GM12873 (cell line): Measurements from ENCODE around the gene DGCR2.

Experiments used
- TF ChIP-seq, protein P1 (sequence below): IDR thresholded peaks from 2 replicates; pipeline ENCODE4 v1.5.1; 2012; ENCODE audit warnings: low read depth, mild to moderate bottlenecking, moderate library complexity, low read length, control low read depth; ENCODE audit not compliant: insufficient read depth; ENCODE audit errors: missing control alignments

The DGCR2 gene

DNA sequence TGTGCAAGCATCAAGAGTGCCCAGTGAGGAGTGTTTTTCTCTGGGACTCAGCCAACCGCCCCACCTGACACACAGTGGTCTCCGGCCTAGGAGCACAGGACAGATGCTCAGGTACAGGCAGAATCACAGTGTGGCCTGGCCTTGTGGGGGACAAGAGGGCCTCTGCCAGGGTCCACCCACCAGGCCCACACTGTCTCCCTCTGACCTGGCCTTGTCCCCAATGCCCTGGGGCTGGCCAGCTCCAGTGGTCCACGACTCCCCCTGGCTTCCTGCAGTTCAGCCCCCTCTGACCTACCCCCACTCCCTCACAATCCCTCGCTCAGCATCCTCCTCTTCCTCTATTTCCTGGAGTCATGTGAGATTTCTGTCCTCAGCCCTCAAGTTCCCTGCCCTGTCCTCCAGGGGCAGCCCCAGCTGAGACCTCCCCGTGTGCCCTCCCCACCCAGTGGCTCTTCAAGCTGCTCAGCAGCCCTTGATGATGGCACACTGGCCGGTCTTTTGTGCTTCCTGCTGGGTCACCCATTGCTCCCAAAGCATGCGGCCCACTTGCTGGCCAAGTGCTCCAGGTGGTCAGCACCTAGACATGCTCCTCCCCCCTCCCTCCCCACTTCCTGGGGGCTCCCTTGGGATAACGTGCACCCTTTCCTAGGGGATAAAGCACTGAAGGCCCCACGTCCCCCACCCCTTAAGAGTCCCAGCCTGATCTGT lies 10.6 kb upstream of the DGCR2 start:
- TF ChIP-seq, protein P1, sequence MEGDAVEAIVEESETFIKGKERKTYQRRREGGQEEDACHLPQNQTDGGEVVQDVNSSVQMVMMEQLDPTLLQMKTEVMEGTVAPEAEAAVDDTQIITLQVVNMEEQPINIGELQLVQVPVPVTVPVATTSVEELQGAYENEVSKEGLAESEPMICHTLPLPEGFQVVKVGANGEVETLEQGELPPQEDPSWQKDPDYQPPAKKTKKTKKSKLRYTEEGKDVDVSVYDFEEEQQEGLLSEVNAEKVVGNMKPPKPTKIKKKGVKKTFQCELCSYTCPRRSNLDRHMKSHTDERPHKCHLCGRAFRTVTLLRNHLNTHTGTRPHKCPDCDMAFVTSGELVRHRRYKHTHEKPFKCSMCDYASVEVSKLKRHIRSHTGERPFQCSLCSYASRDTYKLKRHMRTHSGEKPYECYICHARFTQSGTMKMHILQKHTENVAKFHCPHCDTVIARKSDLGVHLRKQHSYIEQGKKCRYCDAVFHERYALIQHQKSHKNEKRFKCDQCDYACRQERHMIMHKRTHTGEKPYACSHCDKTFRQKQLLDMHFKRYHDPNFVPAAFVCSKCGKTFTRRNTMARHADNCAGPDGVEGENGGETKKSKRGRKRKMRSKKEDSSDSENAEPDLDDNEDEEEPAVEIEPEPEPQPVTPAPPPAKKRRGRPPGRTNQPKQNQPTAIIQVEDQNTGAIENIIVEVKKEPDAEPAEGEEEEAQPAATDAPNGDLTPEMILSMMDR: no peak

DNA sequence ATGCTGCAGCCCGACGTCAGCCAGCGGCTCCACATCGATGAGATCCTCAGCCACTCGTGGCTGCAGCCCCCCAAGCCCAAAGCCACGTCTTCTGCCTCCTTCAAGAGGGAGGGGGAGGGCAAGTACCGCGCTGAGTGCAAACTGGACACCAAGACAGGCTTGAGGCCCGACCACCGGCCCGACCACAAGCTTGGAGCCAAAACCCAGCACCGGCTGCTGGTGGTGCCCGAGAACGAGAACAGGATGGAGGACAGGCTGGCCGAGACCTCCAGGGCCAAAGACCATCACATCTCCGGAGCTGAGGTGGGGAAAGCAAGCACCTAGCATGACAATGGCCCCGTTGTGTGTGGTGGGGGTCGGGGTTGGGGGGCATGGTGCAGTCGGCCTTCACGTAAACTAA lies 9.9 kb upstream of the DGCR2 start:
- TF ChIP-seq, protein P1: no peak

DNA sequence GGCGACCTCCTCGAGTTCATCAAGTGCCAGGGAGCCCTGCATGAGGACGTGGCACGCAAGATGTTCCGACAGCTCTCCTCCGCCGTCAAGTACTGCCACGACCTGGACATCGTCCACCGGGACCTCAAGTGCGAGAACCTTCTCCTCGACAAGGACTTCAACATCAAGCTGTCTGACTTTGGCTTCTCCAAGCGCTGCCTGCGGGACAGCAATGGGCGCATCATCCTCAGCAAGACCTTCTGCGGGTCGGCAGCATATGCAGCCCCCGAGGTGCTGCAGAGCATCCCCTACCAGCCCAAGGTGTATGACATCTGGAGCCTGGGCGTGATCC lies 9.4 kb upstream of the DGCR2 start:
- TF ChIP-seq, protein P1: no peak

DNA sequence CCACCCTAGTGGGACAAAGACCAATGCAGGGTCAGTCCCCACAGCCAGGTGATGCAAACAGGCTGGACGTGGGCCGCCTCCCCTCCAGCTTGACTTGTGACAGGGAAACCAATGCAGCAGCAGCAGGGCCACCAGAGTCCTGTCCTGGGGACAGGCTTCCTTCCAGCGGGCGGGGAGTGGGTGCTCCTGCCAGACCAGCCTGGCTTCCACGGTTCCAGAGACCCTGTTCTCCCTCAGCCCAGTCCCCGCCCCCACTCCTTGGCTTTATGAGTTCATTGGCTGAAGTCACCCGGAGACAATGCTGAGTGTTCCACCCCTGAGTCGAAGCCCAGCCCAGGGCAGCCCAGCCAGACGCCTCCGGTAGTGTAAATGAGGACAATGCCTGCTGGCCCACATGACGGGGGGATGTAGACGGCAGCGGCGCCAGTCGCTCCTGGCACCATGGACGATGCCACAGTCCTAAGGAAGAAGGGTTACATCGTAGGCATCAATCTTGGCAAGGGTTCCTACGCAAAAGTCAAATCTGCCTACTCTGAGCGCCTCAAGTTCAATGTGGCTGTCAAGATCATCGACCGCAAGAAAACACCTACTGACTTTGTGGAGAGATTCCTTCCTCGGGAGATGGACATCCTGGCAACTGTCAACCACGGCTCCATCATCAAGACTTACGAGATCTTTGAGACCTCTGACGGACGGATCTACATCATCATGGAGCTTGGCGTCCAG lies 8.9 kb upstream of the DGCR2 start, which contains the start of gene TSSK2:
TSS of gene TSSK2 (plus strand) at position 350 of the 726 bp plus-strand sequence. CDS start at position 442, 92 bp downstream.
- TF ChIP-seq, protein P1: no peak

DNA sequence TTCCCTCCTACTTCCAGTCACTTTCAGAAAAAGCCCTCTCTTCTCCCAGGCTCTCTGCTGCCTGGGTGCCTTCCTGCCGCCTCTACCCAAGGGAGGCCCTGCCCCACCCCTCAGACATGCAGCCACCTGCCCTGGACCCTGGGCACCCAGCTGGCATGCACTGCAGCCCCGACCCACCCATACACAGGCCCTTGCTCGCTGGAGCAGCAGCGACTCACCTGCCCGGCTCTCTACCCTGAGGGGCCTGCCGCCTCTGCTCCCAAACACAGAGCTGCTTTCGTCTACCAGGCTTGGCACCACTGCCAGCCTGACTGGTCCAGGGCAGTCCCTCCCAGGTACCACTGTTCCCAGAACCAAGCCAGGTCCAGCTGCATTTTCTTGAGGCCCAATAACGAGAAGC lies 7.7 kb upstream of the DGCR2 start:
- TF ChIP-seq, protein P1: no peak

DNA sequence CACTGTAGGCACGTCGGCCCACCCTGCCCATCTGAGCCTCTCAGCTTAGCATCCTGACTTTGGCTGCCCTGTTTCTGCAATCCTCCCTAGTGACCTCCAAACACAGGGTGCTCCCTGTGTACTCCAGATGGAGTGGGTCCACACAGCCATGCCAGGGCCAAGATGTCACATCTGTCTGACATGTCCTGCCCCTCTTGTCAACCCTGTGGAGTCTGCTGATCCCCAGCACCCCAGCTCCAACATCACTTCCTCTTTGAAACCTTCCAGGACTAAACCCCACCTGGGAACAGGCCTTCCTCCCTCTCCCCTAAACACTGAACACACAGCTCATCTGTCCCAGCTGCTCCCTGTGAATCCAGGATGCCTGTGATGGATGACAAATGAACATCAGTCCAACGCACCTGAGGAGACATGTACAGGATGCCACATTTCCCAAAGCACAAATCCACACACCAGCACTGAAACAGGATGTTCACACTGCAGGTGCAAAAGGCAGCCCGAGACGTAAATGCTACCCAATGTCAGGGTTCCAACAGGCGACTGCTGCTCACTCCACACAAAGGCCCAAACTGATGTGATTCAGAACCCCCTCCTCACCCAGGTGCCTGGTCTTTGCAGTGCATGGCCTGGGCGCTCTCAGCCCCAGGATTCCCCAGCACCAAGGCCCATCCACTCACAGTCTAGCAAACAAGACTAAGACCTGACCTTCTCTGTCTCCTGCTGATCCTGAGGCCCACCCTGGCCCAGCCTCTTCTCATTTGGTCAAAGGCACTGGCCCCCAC lies 6.9 kb upstream of the DGCR2 start:
- TF ChIP-seq, protein P1: no peak

DNA sequence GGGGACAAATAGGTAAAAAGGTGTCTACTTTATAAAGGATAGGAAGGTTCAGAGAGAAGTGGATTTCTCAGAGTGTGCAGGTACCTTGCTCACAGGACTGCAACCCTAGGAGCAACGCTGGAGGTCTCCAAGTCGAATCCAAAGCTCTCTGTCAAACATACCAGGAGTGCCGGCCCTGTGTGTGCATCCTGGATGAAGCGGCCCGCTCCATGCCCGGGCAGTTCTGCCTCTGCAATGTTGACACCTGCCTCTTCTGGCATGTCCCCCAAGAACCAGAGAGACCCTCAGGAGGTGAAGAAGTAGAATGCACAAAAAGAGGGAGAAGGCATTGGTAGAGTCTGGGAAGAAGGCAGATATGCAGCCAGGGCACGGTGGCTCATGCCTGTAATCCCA lies 5.8 kb upstream of the DGCR2 start:
- TF ChIP-seq, protein P1: no peak
